Stimulated activated CD4-positive, alpha-beta T cell treated with anti-CD3 and anti-CD28 coated beads, Interleukin-2, amount 100 ng/mL, for 24 hours (primary cell): ENCODE data around the gene SULT1A3.
"Not testable (repeated sequence)": the region's sequence is repeated elsewhere in the genome, so short reads cannot be mapped to it uniquely, and the experiment has no call there.

Source experiments
- DNase-seq, 2 donors: peaks; one replicate each; pipeline ENCODE4 v3.0.0-alpha.2; 2020

The SULT1A3 gene

DNA sequence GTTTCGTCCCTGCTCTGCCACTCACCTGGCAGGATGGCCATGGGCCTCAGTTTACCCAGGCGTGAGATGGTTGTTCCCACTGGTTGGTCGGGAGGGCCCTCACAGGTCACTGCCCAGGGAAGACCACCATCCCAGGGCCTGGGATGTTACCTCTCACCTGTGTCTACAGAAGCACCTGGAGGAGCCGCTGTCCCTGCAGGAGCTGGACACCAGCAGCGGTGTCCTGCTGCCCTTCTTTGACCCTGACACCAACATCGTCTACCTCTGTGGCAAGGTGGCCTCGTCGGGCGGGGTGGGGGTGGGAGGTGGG lies 11.5 kb upstream of the SULT1A3 start:
- no peak for DNase-seq

DNA sequence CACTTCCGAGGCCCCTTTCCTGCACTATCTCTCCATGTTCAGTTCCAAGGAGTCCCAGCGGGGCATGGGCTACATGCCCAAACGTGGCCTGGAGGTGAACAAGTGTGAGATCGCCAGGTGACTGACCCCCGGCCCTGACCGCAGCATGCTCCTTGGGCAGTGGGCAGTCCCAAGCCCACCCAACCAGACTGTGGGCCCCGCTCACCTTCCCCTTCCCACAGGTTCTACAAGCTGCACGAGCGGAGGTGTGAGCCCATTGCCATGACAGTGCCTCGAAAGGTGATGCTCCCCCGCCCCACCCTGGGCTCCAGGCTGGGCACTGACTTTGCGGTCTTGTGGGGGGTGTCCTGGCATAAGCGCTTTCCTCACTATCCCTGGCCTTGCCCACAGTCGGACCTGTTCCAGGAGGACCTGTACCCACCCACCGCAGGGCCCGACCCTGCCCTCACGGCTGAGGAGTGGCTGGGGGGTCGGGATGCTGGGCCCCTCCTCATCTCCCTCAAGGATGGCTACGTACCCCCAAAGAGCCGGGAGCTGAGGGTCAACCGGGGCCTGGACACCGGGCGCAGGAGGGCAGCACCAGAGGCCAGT lies 11.0 kb upstream of the SULT1A3 start:
- DNase-seq, result peak; percentile 13 to 17

GRCh38 chr16:30191158-30191557 lies 7.9 kb upstream of the SULT1A3 start:
- not testable (repeated sequence) for DNase-seq

- not testable (repeated sequence) for DNase-seq
Measured at GRCh38 chr16:30193098-30193497, 6.0 kb upstream of the SULT1A3 start.

DNA sequence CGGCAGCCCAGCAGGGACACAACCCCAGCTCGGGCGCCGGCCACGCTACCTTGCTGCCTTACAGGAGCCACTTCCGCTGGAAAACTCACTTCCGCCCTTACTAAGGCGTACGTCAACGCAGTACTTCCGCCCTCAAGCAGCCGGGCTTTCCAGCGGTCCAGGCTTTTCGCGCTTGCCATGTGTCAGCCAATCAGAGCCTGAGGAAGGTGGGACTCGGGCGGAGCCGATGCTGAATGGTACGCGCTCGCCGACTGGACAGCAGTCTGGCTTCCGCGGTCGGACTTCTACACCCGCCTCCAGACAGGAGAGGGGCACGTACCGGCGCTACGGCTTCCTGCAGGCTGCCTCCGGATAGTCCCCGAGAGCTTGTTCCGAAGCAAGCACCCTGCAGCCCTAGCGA lies 5.4 kb upstream of the SULT1A3 start, which contains the start of the genes BOLA2B and SLX1A:
BOLA2B (minus strand) TSS at position 52 of the 400 bp plus-strand sequence. CDS start 71 bp downstream, outside the sequence.
SLX1A (plus strand) TSS at position 261 of the 400 bp plus-strand sequence. CDS start 210 bp downstream, outside the sequence.
- not testable (repeated sequence) for DNase-seq

DNA sequence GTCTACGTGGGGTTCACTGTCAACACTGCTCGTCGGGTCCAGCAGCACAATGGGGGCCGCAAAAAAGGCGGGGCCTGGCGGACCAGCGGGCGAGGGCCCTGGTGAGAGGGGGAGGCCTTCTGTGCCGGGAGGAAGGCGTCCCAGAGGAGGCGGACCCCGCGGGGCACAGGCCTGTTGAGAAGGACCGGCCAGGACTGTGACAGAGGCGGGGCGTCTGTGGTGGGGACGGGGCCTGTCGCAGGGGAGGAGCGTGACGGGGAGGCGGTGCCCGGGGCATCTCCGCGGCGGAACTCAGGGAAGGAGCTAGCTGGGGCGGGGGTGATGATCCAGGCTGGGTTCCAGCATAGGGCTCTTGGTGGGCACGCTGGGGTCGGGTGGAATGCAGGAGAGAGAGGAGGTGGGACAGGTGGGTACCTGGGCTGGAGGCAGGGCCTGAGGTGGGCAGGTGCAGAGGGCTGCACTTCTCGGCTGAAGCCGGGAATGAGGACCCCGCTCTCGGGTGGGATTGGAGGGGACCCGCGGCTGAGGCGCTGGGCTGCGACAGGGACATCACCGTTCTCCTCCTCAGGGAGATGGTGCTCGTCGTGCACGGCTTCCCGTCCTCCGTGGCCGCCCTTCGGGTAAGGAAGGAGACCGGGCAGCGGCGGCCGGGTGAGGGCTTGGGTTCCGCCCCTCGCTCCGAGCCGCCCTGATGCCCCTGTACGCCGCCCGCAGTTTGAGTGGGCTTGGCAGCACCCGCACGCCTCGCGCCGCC lies 4.7 kb upstream of the SULT1A3 start:
- DNase-seq, result peak in 1 of 2 donors; percentile 18

GRCh38 chr16:30197001-30197400 lies 2.1 kb upstream of the SULT1A3 start:
- peak in 1 of 2 donors; percentile 15 for DNase-seq

DNA sequence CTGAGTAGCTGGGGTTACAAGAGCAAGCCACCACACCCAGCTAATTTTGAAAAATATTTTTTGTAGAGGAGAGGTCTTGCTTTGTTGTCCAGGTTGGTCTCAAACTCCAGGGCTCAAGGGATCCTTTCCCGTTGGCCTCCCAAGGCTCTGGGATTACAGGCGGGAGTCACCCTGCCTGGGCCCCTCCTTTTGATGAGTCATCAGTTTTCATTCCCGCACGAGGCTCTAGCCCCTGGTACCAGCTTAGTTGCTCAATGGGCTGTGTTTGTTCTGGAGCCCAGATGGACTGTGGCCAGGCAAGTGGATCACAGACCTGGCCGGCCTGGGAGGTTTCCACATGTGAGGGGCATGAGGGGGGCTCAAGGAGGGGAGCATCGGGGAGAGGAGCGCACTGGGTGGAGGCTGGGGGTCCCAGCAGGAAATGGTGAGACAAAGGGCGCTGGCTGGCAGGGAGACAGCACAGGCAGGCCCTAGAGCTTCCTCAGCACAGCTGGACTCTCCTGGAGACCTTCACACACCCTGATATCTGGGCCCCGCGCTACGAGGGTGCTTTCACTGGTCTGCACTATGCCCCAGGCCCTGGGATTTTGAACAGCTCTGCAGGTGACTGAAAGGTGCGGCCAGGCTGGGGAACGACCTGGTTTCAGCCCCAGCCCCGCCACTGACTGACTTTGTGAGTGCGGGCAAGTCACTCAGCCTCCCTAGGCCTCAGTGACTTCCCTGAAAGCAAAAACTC lies 721 bp downstream of the SULT1A3 start:
- not testable (repeated sequence) for DNase-seq

GRCh38 chr16:30205541-30206236 lies 6.6 kb downstream of the SULT1A3 start:
- DNase-seq, result peak in 1 of 2 donors; percentile 15

DNA sequence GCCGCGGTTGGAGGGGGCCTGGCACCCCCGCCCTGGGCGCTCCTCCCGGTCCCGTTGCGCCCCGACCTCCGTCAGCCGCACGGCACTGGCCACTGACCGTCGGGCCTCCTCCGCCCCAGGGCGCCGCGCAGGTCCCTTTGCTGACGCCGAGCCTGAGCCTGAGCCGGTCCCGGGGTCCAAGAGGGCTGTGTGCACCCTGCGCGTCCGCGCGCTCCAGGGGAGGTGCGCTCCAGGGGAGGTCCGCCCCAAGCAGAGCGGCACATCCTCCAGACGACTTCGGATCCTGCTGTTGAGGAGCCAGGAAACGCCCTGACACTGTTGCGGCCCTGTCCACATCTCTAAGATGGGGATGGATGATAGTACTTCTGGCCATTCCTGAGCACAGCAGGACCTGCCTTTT lies 7.2 kb downstream of the SULT1A3 start:
- DNase-seq, result not testable (repeated sequence)

DNA sequence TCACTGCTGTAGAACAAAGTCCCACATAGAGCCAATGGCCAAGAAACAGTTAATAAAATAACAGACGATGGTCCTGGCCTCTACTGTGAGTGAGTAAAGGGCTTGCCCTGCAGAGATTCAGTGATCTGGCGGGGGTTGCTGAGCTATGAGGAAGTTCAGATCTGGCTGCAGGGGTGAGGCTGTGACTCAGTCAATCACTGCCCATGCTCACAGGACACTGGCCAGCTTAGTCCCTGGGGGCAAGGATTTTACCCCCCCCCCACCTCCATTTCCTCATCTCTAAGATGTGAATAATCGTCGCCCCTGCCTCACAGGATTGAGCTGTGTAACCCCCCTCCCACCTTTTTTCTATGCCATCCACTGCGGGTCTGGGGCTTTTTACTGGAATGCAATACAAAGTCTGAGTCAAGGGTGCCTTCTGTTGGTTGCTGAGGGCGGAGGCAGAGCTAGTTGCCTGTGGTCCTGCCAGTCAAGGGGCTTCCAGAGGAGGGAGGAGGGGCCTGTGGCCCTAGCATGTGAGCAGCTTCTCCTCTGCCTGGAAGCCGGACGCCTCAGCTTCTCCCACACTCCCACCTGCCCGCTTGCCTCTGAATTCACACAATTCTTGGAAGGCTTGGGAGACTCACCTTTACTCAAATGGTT lies 8.1 kb downstream of the SULT1A3 start:
- not testable (repeated sequence) for DNase-seq

DNA sequence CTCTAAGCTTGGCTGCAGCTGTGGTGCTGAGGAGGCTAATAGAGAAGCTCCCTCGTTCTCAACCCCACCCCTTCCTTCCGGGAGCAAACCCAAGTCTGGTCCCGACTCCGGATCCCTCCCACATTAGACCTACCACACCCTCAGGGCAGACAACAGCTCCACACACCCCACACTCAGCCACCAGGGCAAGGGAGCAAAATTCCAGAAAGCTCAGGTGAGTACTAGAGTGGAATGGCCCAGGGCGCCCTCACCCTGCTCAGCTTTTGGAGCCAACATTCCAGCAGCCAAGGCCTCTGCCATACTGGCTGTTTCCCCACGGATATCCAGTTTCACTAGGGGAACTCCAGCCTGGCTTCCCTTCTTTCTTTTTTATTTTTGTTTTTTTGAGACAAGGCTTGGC lies 10.0 kb downstream of the SULT1A3 start:
- DNase-seq, result peak in 1 of 2 donors; percentile 36

GRCh38 chr16:30211414-30211813 lies 12.4 kb downstream of the SULT1A3 start:
- DNase-seq, result not testable (repeated sequence)

GRCh38 chr16:30217082-30217481 lies 18.0 kb downstream of the SULT1A3 start:
- DNase-seq, result not testable (repeated sequence)

- DNase-seq, result not testable (repeated sequence)
Measured at GRCh38 chr16:30248379-30248778, 49.3 kb downstream of the SULT1A3 start, which contains the start of gene NPIPB13. TSS of gene NPIPB13 (minus strand) at chr16:30248479. CDS start at chr16:30245573, 2,906 bp downstream.
